PC-9 (cell line): ENCODE data around the gene PDZRN4. TPM values are rescaled to one million over a fixed set of nuclear protein-coding genes. Genes with fewer than 3 reads are reported as not detected.

ENCODE experiments used
- BruUV-seq: library from RNA; stranded (reverse); fragments of 400-500 nt; replicated peaks from 2 replicates; lab custom pipeline; 2021; lab: Mats Ljungman, UMichigan
- CTCF ChIA-PET: fragments of 300-600 bp; sonication (Branson Sonifier 250); formaldehyde crosslinking; loops from one replicate; lab custom pipeline; 2022; ENCODE audit warnings: antibody characterized with exemption; lab: Charles Lee
- POLR2A ChIA-PET: fragments of 300-600 bp; sonication (Branson Sonifier 250); formaldehyde crosslinking; loops from one replicate; lab custom pipeline; 2022; ENCODE audit warnings: antibody characterized with exemption; ENCODE audit not compliant: unreplicated experiment; lab: Charles Lee
- DNase-seq, 2 experiments: peaks; one replicate each; pipeline versions ENCODE4 v3.0.0 to v3.0.0-alpha.2; 2015 to 2022; ENCODE audit warnings: mixed read lengths in 1 of 2
- H2AFZ ChIP-seq: fragments of 200-600 bp; sonication (generic); 2 replicates; pipeline ENCODE4 v1.8.1; 2017; ENCODE audit warnings: antibody characterized with exemption
- H3F3A ChIP-seq: fragments of 200-600 bp; sonication (generic); 2 replicates; pipeline ENCODE4 v1.8.1; 2017; ENCODE audit warnings: antibody characterized with exemption, mild to moderate bottlenecking, low read depth; ENCODE audit not compliant: insufficient read depth
- H3K27ac ChIP-seq: fragments of 200-600 bp; sonication (generic); 2 replicates; pipeline ENCODE4 v1.6.1; 2016; ENCODE audit warnings: mixed run types
- H3K27me3 ChIP-seq: fragments of 200-600 bp; sonication (generic); 2 replicates; pipeline ENCODE4 v1.6.1; 2016; ENCODE audit warnings: low read depth, mixed run types; ENCODE audit not compliant: insufficient read depth
- H3K36me3 ChIP-seq: fragments of 200-600 bp; sonication (generic); 2 replicates; pipeline ENCODE4 v1.6.1; 2016; ENCODE audit warnings: low read depth, mixed run types
- H3K4me1 ChIP-seq: fragments of 200-600 bp; sonication (generic); replicated peaks from 2 replicates; pipeline ENCODE4 v1.6.1; 2016; ENCODE audit warnings: mixed run types; ENCODE audit not compliant: insufficient read depth
- H3K4me2 ChIP-seq: fragments of 200-600 bp; sonication (generic); 2 replicates; pipeline ENCODE4 v1.6.1; 2017; ENCODE audit warnings: mixed run types
- H3K4me3 ChIP-seq: fragments of 200-600 bp; sonication (generic); 2 replicates; pipeline ENCODE4 v1.6.1; 2016; ENCODE audit warnings: mixed run types
- H3K79me2 ChIP-seq: fragments of 200-600 bp; sonication (generic); 2 replicates; pipeline ENCODE4 v1.6.1; 2017; ENCODE audit warnings: low read depth, mixed run types
- H3K9me2 ChIP-seq: fragments of 200-600 bp; sonication (generic); 2 replicates; pipeline ENCODE4 v1.8.1; 2017; ENCODE audit warnings: mild to moderate bottlenecking; ENCODE audit not compliant: insufficient read depth
- H3K9me3 ChIP-seq: fragments of 200-600 bp; sonication (generic); 2 replicates; pipeline ENCODE4 v1.8.1; 2016; ENCODE audit warnings: low read depth; ENCODE audit not compliant: insufficient read depth
- H4K20me1 ChIP-seq: fragments of 200-600 bp; sonication (generic); 2 replicates; pipeline ENCODE4 v1.8.1; 2017; ENCODE audit not compliant: insufficient read depth
- EZH2 ChIP-seq: fragments of 200-600 bp; sonication (generic); IDR thresholded peaks from 2 replicates; pipeline ENCODE4 v1.8.0; 2017; ENCODE audit warnings: antibody characterized with exemption, low read depth
- intact Hi-C: fragments of 100-400 bp; cut with micrococcal nuclease; formaldehyde crosslinking; loops from one replicate; pipeline ENCODE4 v1.10.0; 2022; ENCODE audit not compliant: unreplicated experiment
- total RNA-seq: library from RNA; stranded (reverse); gene quantifications from 2 replicates; pipeline ENCODE4 v1.2.3, GENCODE V29; 2021
- TF ChIP-seq, protein P1 (sequence below): fragments of 200-600 bp; sonication (generic); conservative IDR thresholded peaks from 2 replicates; pipeline ENCODE4 v1.6.1; 2017; ENCODE audit warnings: mixed run types, antibody characterized with exemption, mild to moderate bottlenecking, moderate library complexity

Gene PDZRN4
- total RNA-seq, 1 experiment from 2014 or later, result not detected

DNA sequence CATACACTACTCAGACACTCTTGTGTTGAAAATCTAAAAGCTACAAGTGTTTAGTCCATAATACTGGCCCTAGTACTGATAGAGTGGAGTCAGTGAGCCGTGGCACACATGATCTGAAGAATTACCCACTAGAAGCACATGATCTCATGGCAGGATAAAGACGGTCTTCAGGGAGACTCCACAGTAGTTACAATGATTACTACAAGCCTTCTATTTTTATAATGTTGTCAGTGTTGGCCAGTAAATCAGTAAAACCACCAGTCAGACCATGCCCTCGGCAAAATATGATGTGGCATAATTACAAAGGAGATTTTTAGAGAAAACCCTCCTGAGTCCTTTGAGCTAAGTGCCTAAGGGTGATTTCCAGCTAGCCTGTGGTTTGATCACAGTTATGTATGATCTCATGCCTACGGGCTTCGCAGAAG, 114.9 kb downstream of the PDZRN4 start:
- no peaks in the 10 kb centered on the region for H3K9me3 ChIP-seq
- intact Hi-C loops, result no loop called here
- H3K36me3 ChIP-seq, result no peaks in the 10 kb centered on the region
- no peaks in the 10 kb centered on the region for H3K79me2 ChIP-seq
- H3K27me3 ChIP-seq, result no peaks in the 10 kb centered on the region
- TF ChIP-seq, protein P1, sequence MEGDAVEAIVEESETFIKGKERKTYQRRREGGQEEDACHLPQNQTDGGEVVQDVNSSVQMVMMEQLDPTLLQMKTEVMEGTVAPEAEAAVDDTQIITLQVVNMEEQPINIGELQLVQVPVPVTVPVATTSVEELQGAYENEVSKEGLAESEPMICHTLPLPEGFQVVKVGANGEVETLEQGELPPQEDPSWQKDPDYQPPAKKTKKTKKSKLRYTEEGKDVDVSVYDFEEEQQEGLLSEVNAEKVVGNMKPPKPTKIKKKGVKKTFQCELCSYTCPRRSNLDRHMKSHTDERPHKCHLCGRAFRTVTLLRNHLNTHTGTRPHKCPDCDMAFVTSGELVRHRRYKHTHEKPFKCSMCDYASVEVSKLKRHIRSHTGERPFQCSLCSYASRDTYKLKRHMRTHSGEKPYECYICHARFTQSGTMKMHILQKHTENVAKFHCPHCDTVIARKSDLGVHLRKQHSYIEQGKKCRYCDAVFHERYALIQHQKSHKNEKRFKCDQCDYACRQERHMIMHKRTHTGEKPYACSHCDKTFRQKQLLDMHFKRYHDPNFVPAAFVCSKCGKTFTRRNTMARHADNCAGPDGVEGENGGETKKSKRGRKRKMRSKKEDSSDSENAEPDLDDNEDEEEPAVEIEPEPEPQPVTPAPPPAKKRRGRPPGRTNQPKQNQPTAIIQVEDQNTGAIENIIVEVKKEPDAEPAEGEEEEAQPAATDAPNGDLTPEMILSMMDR, result no peak
- TF ChIP-seq EZH2, result no peak
- H3K4me2 ChIP-seq, result no peak overlapping the region
- H3K4me3 ChIP-seq, result no peak overlapping the region
- H3F3A ChIP-seq, result no peaks in the 10 kb centered on the region
- H3K9me2 ChIP-seq, result no peaks in the 10 kb centered on the region
- H2AFZ ChIP-seq, result no peak overlapping the region
- CTCF ChIA-PET, result no interaction called here
- no peak for DNase-seq
- POLR2A ChIA-PET, result no interaction called here
- H3K4me1 ChIP-seq, result peaks cover 17% of the 10 kb centered on the region
- no TSS peak for BruUV-seq
- no peaks in the 10 kb centered on the region for H4K20me1 ChIP-seq
- H3K27ac ChIP-seq, result no peak overlapping the region

DNA sequence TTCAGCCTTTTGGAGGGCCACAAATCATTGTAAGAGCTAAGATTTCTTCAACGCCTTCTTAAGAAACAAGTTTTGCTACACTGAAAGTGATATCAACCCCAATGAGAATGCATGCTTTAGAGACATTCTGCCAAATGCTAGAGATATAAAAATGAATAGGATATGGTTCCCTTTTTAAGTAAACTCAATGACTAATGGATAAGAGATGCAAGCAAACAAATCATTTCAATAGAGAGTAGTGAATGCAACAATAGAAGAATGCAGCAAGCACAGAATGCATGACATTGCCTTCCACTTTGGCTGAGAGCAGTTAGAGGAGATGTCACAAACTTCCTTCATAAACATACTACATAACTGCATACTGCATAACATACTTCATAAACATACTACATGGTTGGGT, 116.4 kb downstream of the PDZRN4 start:
- DNase-seq, result peak; percentile 3 to 70
- Histone ChIP-seq H3K36me3 (no peaks in the 10 kb centered on the region), H3K27me3 (no peaks in the 10 kb centered on the region), H3K27ac (peak overlapping the region; percentile 23; the same call in 1 of the 2 replicates), H4K20me1 (no peaks in the 10 kb centered on the region), H3K4me3 (no peak overlapping the region), H3K79me2 (no peaks in the 10 kb centered on the region), H2AFZ (no peak overlapping the region), H3K9me3 (no peaks in the 10 kb centered on the region), H3K4me1 (peaks cover 17% of the 10 kb centered on the region), H3F3A (no peaks in the 10 kb centered on the region), H3K9me2 (no peaks in the 10 kb centered on the region), H3K4me2 (no peak overlapping the region)
- CTCF ChIA-PET, result no interaction called here
- intact Hi-C loops, result loop anchor here (1.0 kb wide), 1 partner anchor 11 kb away; no protein-coding TSS in a partner anchor
- TF ChIP-seq, protein P1, result no peak
- TF ChIP-seq EZH2, result no peak
- POLR2A ChIA-PET, result interaction anchor here (0.7 kb wide), 1 partner anchor 909 kb away, joined by 3 read pairs; no protein-coding TSS in a partner anchor
- BruUV-seq, result no TSS peak

GRCh38 chr12:41310367-41310766, 122.2 kb downstream of the PDZRN4 start:
- no peak for DNase-seq
- H3K79me2 ChIP-seq, result no peaks in the 10 kb centered on the region
- H4K20me1 ChIP-seq, result no peaks in the 10 kb centered on the region
- no peaks in the 10 kb centered on the region for H3K27me3 ChIP-seq
- CTCF ChIA-PET, result no interaction called here
- intact Hi-C loops, result no loop called here
- no peak overlapping the region for H3K4me3 ChIP-seq
- BruUV-seq, result no TSS peak
- POLR2A ChIA-PET, result no interaction called here
- H3K4me1 ChIP-seq, result peaks cover 4% of the 10 kb centered on the region; the same call in 1 of the 2 replicates
- no peak overlapping the region for H2AFZ ChIP-seq
- no peaks in the 10 kb centered on the region for H3F3A ChIP-seq
- no peaks in the 10 kb centered on the region for H3K9me2 ChIP-seq
- no peaks in the 10 kb centered on the region for H3K36me3 ChIP-seq
- H3K4me2 ChIP-seq, result no peak overlapping the region
- no peaks in the 10 kb centered on the region for H3K9me3 ChIP-seq
- no peak overlapping the region for H3K27ac ChIP-seq
- TF ChIP-seq, protein P1, result no peak
- no peak for TF ChIP-seq EZH2
